Tibial artery (tissue), 4 donors: ENCODE data around the gene SHROOM3.
"Not testable (repeated sequence)": the region's sequence is repeated elsewhere in the genome, so short reads cannot be mapped to it uniquely, and the experiment has no call there.

Experiments used
- DNase-seq, 2 donors: peaks; one replicate each; pipeline ENCODE4 v3.0.0-alpha.2; 2019
- H3K27ac ChIP-seq, 2 donors: fragments of 200-600 bp; sonication (generic) in 1 of 2; 1 replicate in 1 of 2; 2 replicates in 1 of 2; pipeline ENCODE4 v1.5.1; 2018 to 2019; ENCODE audit warnings: mild to moderate bottlenecking in 1 of 2
- H3K27me3 ChIP-seq, 2 donors: fragments of 200-600 bp; sonication (generic) in 1 of 2; one replicate each; pipeline versions ENCODE4 v1.5.1 to v1.6.0; 2016 to 2019
- H3K36me3 ChIP-seq, 3 donors: fragments of 200-600 bp; sonication (generic) in 2 of 3; one replicate each; pipeline ENCODE4 v1.5.1; 2016 to 2019; ENCODE audit warnings: mild to moderate bottlenecking in 2 of 3
- H3K4me1 ChIP-seq, 4 donors: fragments of 200-600 bp; sonication (generic) in 2 of 4; 1 replicate in 3 of 4; 2 replicates in 1 of 4; pipeline ENCODE4 v1.5.1; 2016 to 2019
- H3K4me3 ChIP-seq, 2 donors: fragments of 200-600 bp; sonication (generic) in 1 of 2; 1 replicate in 1 of 2; 2 replicates in 1 of 2; pipeline ENCODE4 v1.5.1; 2018 to 2019; ENCODE audit warnings: mild to moderate bottlenecking in 2 of 2
- H3K9me3 ChIP-seq, 3 donors: fragments of 200-600 bp; sonication (generic) in 1 of 3; one replicate each; pipeline ENCODE4 v1.5.1; 2016 to 2019
- intact Hi-C: fragments of 100-400 bp; cut with DNase I; formaldehyde crosslinking; loops from one replicate; pipeline ENCODE4 v1.15.0; 2023; ENCODE audit warnings: low total_unique reads
- TF ChIP-seq, protein P1 (sequence below), 2 experiments: fragments of 200-600 bp in 1 of 2; fragments of 450-650 bp in 1 of 2; IDR thresholded peaks; one replicate each; pipeline ENCODE4 v1.5.1; 2017 to 2019; ENCODE audit warnings: antibody characterized with exemption in 2 of 2, mild to moderate bottlenecking in 1 of 2, moderate library complexity in 1 of 2

SHROOM3 gene

DNA sequence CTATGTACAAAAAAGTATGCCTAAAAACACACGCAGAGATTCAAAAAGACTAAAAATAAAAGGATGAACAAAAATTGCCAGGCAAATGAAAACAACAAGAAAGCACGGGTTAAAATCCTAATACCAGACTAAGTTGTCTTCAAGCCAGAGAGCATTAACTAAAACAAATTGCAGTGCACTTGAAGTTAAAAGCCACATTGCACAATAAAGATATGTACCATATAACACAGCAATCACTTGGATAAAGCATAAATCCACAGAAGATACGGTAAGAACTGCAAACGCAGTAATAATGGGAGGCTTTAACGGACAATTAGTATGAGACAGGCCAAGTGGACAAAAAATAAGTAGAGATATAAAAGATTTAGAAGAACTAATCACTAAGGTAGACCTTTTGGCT lies 28.9 kb upstream of the SHROOM3 start:
- no peaks in the 10 kb centered on the region for H3K27me3 ChIP-seq
- no peak overlapping the region for H3K4me3 ChIP-seq
- H3K4me1 ChIP-seq: no peaks in the 10 kb centered on the region
- H3K27ac ChIP-seq: no peak overlapping the region
- TF ChIP-seq, protein P1, sequence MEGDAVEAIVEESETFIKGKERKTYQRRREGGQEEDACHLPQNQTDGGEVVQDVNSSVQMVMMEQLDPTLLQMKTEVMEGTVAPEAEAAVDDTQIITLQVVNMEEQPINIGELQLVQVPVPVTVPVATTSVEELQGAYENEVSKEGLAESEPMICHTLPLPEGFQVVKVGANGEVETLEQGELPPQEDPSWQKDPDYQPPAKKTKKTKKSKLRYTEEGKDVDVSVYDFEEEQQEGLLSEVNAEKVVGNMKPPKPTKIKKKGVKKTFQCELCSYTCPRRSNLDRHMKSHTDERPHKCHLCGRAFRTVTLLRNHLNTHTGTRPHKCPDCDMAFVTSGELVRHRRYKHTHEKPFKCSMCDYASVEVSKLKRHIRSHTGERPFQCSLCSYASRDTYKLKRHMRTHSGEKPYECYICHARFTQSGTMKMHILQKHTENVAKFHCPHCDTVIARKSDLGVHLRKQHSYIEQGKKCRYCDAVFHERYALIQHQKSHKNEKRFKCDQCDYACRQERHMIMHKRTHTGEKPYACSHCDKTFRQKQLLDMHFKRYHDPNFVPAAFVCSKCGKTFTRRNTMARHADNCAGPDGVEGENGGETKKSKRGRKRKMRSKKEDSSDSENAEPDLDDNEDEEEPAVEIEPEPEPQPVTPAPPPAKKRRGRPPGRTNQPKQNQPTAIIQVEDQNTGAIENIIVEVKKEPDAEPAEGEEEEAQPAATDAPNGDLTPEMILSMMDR (IDR thresholded peaks at IDR 0.05): no peak
- intact Hi-C loops: no loop called here
- no peaks in the 10 kb centered on the region for H3K9me3 ChIP-seq
- DNase-seq: no peak
- H3K36me3 ChIP-seq: no peaks in the 10 kb centered on the region

DNA sequence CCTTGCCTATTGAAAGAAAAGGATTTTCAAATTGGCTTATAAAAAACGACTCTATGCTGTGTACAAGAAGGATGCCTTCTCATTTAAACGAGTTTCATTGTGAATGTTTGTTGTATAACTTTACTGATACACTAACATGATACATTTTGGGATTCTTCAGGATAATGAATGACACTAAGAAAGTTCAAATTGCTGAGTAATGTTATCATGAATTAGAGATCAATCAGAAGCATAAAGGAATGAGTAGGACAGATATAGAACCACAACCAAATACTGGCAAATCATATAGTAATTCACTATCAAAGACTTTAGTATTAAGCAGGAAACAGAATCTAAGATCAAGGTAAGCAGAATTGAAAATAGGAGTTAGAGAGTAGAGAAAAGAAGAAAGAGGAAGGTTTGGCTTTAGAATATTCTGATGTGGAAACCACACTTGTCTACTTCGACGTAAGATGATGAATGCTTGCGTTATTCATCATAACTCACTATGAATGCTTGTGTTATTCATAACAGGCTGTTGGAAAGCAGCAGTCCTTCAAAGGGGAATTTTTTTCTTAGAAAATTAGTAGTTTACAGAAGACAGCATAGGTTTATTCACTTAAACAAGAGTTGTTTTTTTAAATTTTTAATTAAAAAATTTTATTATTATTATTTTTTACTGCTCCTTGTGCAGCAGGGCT lies 27.4 kb upstream of the SHROOM3 start:
- Histone ChIP-seq H3K27ac (no peak overlapping the region), H3K9me3 (no peaks in the 10 kb centered on the region), H3K36me3 (no peaks in the 10 kb centered on the region), H3K4me1 (no peaks in the 10 kb centered on the region), H3K4me3 (no peak overlapping the region), H3K27me3 (no peaks in the 10 kb centered on the region)
- intact Hi-C loops: no loop called here
- TF ChIP-seq, protein P1 (IDR thresholded peaks at IDR 0.05): no peak
- DNase-seq: no peak

DNA sequence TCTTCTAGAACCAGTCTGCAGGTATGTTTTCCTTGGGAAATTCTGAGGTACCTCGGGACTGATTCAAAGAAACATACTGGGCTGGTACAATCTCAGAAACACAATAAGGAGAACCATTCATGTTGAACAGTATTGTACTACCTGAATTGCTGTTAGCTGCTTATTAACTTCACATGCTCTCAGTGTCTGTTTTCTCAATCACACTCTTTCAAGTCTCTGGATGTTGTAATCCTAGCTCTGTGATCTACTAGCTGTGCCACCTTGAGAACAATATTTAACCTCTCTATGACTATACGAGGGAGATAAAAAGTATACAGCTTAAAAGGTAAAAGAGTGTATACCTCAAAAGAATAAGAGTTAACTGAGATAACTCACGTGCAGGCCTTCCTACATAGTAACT lies 24.4 kb upstream of the SHROOM3 start:
- no peak overlapping the region for H3K27ac ChIP-seq
- no peaks in the 10 kb centered on the region for H3K36me3 ChIP-seq
- DNase-seq: no peak
- no peaks in the 10 kb centered on the region for H3K4me1 ChIP-seq
- H3K4me3 ChIP-seq: no peak overlapping the region
- TF ChIP-seq, protein P1 (IDR thresholded peaks at IDR 0.05): no peak
- H3K9me3 ChIP-seq: no peaks in the 10 kb centered on the region
- intact Hi-C loops: no loop called here
- H3K27me3 ChIP-seq: no peaks in the 10 kb centered on the region

DNA sequence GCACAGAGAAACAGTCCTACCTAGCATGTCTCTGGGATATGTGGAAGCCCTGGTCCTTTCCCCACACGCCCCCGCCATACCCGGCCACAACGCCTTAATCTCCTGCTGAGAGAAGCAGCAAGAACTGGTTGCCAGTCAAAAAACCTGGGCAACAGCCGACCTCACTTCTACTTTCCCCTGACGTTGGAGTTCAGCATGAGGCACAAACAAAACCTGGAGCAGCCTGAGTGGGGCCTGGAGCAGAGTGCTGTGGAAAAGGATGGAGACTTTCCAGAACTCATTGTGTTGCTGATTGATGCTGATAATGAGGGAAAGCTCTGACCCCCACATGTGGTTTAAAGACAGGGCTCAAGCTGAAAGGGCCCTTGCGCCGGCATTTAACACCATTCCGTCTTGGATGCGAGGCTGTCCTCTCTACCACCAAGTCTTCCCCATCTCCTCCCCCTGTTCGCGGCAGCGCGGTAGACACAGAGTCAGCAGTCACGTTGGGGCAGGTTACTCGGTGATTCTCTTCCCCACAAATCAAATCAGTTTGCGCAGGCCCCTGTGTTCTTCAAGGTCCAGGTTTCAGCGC lies 14.8 kb upstream of the SHROOM3 start:
- no peak for DNase-seq
- intact Hi-C loops: no loop called here
- TF ChIP-seq, protein P1 (IDR thresholded peaks at IDR 0.05): no peak

DNA sequence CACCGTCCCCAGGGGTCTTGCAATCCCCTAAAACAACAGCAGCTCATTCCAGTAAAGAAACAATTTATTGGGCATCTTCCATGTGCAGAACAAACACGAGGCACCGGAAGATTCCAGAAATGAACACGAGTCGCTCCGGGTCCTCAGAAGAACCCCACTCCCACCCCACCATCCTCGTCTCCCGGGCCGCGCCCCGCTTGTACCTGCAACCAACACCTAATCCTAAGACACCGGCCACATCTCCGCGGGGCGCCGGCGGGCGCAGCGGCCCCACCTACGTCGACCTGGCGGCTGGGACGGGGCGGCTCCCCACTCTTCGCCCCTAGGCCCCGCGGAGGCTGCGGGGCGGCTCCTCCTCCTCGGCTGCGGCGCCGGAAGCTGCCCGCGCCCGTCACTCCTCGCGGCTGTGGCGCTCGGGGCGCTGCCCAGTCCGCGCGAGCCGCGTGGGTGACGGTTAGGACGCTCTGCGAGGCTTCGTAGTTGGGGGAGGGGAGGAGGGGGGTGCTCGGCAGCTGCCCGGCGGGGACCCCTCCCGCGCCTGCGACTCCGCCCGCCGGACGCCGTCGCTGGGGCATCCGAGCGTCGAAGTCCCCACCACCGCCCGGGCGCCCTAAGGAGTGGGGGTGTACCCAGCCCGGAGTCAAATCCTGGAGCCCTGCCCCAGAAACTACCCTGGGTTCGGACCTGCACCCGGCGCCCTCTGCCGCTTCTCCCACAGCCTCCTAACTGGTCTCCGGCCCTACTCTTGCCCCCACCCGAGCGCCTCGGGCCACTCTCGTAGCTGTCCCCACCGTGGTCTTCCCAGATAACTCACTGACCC lies 14.1 kb upstream of the SHROOM3 start, which contains the start of gene CCDC158:
Gene CCDC158, minus strand, starts transcription at position 380 of the 820 bp plus-strand sequence. CDS start 17,934 bp downstream, outside the sequence.
- DNase-seq: peak in 1 of 2 donors; percentile 68
- Histone ChIP-seq H3K36me3 (no peaks in the 10 kb centered on the region), H3K27ac (peak within 1 kb of the TSS; percentile 53 to 59), H3K9me3 (no peaks in the 10 kb centered on the region), H3K27me3 (no peaks in the 10 kb centered on the region), H3K4me1 (peaks cover 0 to 22% (median 7%) of the 10 kb centered on the region in 4 donors), H3K4me3 (peak within 1 kb of the TSS; percentile 61 to 71)
- TF ChIP-seq, protein P1 (IDR thresholded peaks at IDR 0.05): no peak
- intact Hi-C loops: no loop called here

More for the DNA sequence above, 14.8 kb upstream of the SHROOM3 start:
- no peaks in the 10 kb centered on the region for H3K9me3 ChIP-seq
- H3K27me3 ChIP-seq: no peaks in the 10 kb centered on the region
- H3K4me1 ChIP-seq: peaks cover 0 to 22% (median 7%) of the 10 kb centered on the region in 4 donors
- peak overlapping the region; percentile 61 to 71 for H3K4me3 ChIP-seq
- no peaks in the 10 kb centered on the region for H3K36me3 ChIP-seq
- H3K27ac ChIP-seq: peak overlapping the region; percentile 53 to 59

DNA sequence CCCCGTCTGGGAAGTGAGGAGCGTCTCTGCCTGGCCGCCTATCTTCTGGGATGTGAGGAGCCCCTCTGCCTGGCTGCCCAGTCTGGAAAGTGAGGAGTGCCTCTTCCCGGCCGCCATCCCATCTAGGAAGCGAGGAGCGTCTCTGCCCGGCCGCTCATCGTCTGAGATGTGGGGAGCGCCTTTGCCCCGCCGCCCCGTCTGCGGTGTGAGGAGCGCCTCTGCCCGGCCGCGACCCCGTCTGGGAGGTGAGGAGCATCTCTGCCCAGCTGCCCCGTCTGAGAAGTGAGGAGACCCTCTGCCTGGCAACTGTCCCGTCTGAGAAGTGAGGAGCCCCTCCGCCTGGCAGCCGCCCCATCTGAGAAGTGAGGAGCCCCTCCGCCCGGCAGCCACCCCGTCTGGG lies 11.9 kb upstream of the SHROOM3 start:
- H3K27me3 ChIP-seq, H3K4me3 ChIP-seq, H3K27ac ChIP-seq, DNase-seq, H3K36me3 ChIP-seq, H3K9me3 ChIP-seq, intact Hi-C loops: not testable (repeated sequence)
- peaks cover 0 to 22% (median 10%) of the 10 kb centered on the region in 4 donors for H3K4me1 ChIP-seq
